SK-N-MC (cell line): ENCODE results near the gene MLANA.

ENCODE experiments used
- DNase-seq: peaks from one replicate; pipeline ENCODE4 v3.0.0-alpha.2; 2011; ENCODE audit warnings: low read depth, low spot score
- H3K27ac ChIP-seq: fragments of 200-600 bp; sonication (generic); 2 replicates; pipeline ENCODE4 v1.5.1; 2016; ENCODE audit warnings: mixed run types
- H3K36me3 ChIP-seq: fragments of 200-600 bp; sonication (generic); 2 replicates; pipeline ENCODE4 v1.6.1; 2017; ENCODE audit warnings: antibody characterized with exemption, low read length, mixed read lengths; ENCODE audit not compliant: insufficient read depth
- H3K4me3 ChIP-seq: fragments of 200-600 bp; sonication (generic); 2 replicates; pipeline ENCODE4 v1.5.1; 2016
- H3K9ac ChIP-seq: fragments of 200-600 bp; sonication (generic); 2 replicates; pipeline ENCODE4 v1.8.0; 2017; ENCODE audit warnings: mixed run types, mixed read lengths; ENCODE audit not compliant: insufficient read length
- H3K9me3 ChIP-seq: fragments of 200-600 bp; sonication (generic); 2 replicates; pipeline ENCODE4 v1.6.1; 2017; ENCODE audit warnings: low read depth, mild to moderate bottlenecking, antibody characterized with exemption, low read length, moderate library complexity, mixed read lengths
- EZH2 ChIP-seq: fragments of 200-600 bp; sonication (generic); IDR thresholded peaks from one replicate; pipeline ENCODE4 v1.6.1; 2017; ENCODE audit warnings: antibody characterized with exemption
- FOXP2 ChIP-seq: optimal IDR thresholded peaks from 2 replicates; pipeline ENCODE3; 2011; ENCODE audit warnings: mild to moderate bottlenecking, moderate library complexity; ENCODE audit not compliant: insufficient read depth; ENCODE audit errors: extremely low read length, control extremely low read depth
- POLR2AphosphoS5 ChIP-seq: IDR thresholded peaks from 2 replicates; pipeline ENCODE4 v1.6.1; 2012; ENCODE audit warnings: mild to moderate bottlenecking, low read depth, low read length, borderline replicate concordance

MLANA gene

DNA sequence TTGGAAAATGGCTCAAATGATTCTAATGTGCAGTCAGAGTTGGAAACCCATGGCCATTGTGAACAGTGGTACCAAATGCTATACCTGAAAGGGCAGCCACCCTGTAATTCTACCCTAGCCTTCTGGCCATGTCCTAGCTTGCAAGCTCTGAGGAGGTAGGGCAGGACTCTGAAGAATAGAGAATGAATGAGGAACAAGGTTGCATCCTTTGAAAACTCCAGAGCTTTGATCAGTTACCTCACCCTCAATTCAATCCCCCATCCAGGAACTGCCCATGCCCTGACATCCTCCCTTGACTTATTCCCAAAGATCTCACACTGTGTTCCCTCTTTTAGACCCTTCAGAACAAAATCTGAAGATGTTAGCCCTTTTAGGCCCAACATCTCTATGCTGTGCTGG lies 40.0 kb upstream of the MLANA start:
- no peak overlapping the region for H3K27ac ChIP-seq
- no peak overlapping the region for H3K9ac ChIP-seq
- no peak overlapping the region for H3K4me3 ChIP-seq
- no peaks in the 10 kb centered on the region for H3K9me3 ChIP-seq
- no peaks in the 10 kb centered on the region for H3K36me3 ChIP-seq
- DNase-seq: no peak
- no peak for TF ChIP-seq POLR2AphosphoS5
- no peak for TF ChIP-seq FOXP2
- TF ChIP-seq EZH2: no peak

GRCh38 chr9:5851445-5851844 lies 39.2 kb upstream of the MLANA start:
- DNase-seq: no peak
- Histone ChIP-seq H3K4me3 (no peak overlapping the region), H3K9ac (no peak overlapping the region), H3K36me3 (no peaks in the 10 kb centered on the region), H3K27ac (no peak overlapping the region), H3K9me3 (no peaks in the 10 kb centered on the region)
- TF ChIP-seq FOXP2 (no peak), POLR2AphosphoS5 (no peak), EZH2 (no peak)

GRCh38 chr9:5852987-5853386 lies 37.7 kb upstream of the MLANA start:
- Histone ChIP-seq H3K4me3 (no peak overlapping the region), H3K36me3 (no peaks in the 10 kb centered on the region), H3K9ac (no peak overlapping the region), H3K27ac (no peak overlapping the region), H3K9me3 (no peaks in the 10 kb centered on the region)
- DNase-seq: no peak
- TF ChIP-seq FOXP2 (no peak), POLR2AphosphoS5 (no peak), EZH2 (no peak)

- no peaks in the 10 kb centered on the region for H3K9me3 ChIP-seq
- H3K36me3 ChIP-seq: no peaks in the 10 kb centered on the region
Observed at GRCh38 chr9:5853617-5854016, 37.1 kb upstream of the MLANA start.

DNA sequence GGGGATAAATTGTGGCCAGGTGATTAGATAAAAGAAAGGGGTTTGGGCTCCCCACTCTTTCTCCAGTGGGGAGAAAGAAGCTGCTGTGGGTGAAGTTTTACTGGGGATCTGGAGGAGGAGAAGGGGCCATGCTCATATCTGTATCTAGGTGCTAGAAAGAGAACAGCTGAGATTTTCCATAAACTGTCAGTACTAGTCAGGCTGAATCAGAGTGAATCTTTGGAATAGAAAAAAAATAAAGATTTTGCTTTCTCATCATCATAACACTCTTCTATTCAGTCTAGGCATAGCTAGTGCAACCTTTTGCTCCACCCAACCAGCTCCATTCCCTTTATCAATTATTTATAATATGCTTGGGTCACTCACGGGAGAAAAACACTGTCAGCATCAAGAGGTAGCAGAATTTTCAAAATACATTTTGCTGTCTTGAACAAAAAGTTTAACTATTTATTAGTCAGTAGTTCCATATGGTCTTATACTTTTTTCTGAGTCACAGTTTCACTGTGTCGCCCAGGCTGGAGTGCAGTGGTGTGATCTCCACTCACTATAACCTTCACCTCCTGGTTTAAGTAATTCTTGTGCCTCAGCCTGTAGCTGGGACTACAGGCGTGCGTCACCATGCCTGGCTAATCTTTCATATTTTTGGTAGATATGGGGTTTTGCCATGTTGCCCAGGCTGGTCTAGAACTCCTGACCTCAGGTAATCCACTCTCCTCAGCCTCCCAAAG lies 36.5 kb upstream of the MLANA start:
- DNase-seq: no peak
- no peak for TF ChIP-seq FOXP2
- no peak for TF ChIP-seq EZH2
- Histone ChIP-seq H3K36me3 (no peaks in the 10 kb centered on the region), H3K9me3 (no peaks in the 10 kb centered on the region), H3K27ac (no peak overlapping the region), H3K9ac (no peak overlapping the region), H3K4me3 (no peak overlapping the region)

More at GRCh38 chr9:5853617-5854016, 37.1 kb upstream of the MLANA start:
- DNase-seq: no peak
- no peak overlapping the region for H3K4me3 ChIP-seq
- H3K27ac ChIP-seq: no peak overlapping the region
- TF ChIP-seq POLR2AphosphoS5 (no peak), EZH2 (no peak), FOXP2 (no peak)
- no peak overlapping the region for H3K9ac ChIP-seq

- Histone ChIP-seq H3K9me3 (no peaks in the 10 kb centered on the region), H3K9ac (no peak overlapping the region), H3K27ac (no peak overlapping the region), H3K36me3 (no peaks in the 10 kb centered on the region), H3K4me3 (no peak overlapping the region)
- DNase-seq: no peak
- no peak for TF ChIP-seq EZH2
- no peak for TF ChIP-seq FOXP2
- TF ChIP-seq POLR2AphosphoS5: no peak
Observed at GRCh38 chr9:5857928-5858327, 32.8 kb upstream of the MLANA start.

DNA sequence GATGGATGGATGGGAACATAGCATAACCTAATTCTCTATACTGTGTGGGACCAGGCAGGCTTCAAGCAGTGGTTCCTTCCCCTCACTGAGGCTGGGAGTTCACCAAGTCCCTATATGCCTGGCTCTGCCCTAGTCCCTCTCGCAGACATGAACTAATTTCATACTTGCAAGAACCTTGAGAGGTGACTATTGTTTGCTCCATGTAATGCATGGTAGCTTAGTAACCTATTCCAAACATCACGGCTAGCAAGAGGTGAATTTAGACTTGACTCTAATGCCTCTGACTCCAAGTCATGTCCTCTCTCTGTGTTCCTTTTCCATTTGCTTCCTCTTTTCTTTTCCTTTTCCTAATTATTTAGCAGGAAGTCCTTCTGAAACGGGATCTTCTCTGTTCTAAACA lies 31.9 kb upstream of the MLANA start:
- DNase-seq: no peak
- no peak overlapping the region for H3K27ac ChIP-seq
- H3K9ac ChIP-seq: no peak overlapping the region
- H3K9me3 ChIP-seq: no peaks in the 10 kb centered on the region
- no peaks in the 10 kb centered on the region for H3K36me3 ChIP-seq
- H3K4me3 ChIP-seq: no peak overlapping the region
- no peak for TF ChIP-seq FOXP2
- no peak for TF ChIP-seq POLR2AphosphoS5
- TF ChIP-seq EZH2: no peak

GRCh38 chr9:5863092-5863746 lies 27.5 kb upstream of the MLANA start:
- no peaks in the 10 kb centered on the region for H3K36me3 ChIP-seq
- no peak for TF ChIP-seq FOXP2
- no peak for TF ChIP-seq EZH2
- no peak for TF ChIP-seq POLR2AphosphoS5
- no peaks in the 10 kb centered on the region for H3K9me3 ChIP-seq
- no peak overlapping the region for H3K27ac ChIP-seq
- no peak overlapping the region for H3K4me3 ChIP-seq
- DNase-seq: no peak
- H3K9ac ChIP-seq: no peak overlapping the region
